KOPT-K1 (cell line): ENCODE data around the gene REXO2.

Source experiments
- H3K27ac ChIP-seq: fragments of 200-600 bp; sonication (generic); 2 replicates; pipeline ENCODE4 v1.5.1; 2016; ENCODE audit warnings: antibody characterized with exemption, mild to moderate bottlenecking, low read depth, low read length; ENCODE audit not compliant: poor library complexity, severe bottlenecking
- H3K36me3 ChIP-seq: fragments of 200-600 bp; sonication (generic); 2 replicates; pipeline ENCODE4 v1.5.1; 2017; ENCODE audit warnings: antibody characterized with exemption, mild to moderate bottlenecking, low read length, moderate library complexity; ENCODE audit not compliant: insufficient read depth
- H3K9me3 ChIP-seq: fragments of 200-600 bp; sonication (generic); 2 replicates; pipeline ENCODE4 v1.5.1; 2017; ENCODE audit warnings: antibody characterized with exemption, low read length, mild to moderate bottlenecking; ENCODE audit not compliant: insufficient read depth, poor library complexity, severe bottlenecking

REXO2 gene

DNA sequence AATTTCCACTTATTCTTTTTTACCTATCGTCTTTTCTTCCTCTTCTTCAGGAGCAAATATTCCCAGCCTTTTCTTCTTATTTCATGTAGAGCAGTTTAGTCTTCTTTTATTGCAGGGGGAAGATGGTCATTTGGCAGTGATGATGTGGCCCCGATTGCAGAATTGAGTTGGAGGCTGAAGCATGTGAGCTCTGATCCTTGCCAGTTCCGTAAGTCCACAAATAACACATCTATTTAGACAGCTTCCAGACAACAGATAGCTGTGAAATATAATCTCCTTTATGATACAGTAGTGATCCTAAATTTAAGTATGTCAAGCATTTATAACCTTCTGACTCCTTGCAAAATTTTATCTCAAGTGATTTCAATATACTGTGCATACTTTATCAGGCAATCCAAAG, 27.5 kb downstream of the REXO2 start:
- H3K36me3 ChIP-seq, result no peaks in the 10 kb centered on the region
- no peaks in the 10 kb centered on the region for H3K9me3 ChIP-seq
- no peak overlapping the region for H3K27ac ChIP-seq

DNA sequence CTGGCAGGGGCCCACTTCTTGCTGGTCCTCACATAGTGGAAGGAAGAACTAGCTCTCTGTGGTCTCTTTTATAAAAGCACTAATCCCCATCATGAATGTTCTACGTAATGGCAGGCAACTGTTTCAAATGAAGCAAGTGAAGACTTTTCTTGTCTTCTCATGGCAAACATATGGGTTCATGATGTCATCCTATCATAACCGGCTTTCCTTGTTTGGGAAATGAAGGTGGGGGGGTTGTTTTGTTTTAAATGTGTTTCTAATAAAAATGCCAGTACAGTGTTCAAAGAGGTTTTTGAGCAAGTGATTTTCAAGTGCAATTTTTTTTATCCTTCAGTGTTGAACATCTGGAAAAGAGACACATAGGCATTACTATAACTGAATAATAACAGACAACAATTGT, 33.4 kb downstream of the REXO2 start:
- H3K27ac ChIP-seq, result no peak overlapping the region
- H3K9me3 ChIP-seq, result no peaks in the 10 kb centered on the region
- H3K36me3 ChIP-seq, result no peaks in the 10 kb centered on the region

DNA sequence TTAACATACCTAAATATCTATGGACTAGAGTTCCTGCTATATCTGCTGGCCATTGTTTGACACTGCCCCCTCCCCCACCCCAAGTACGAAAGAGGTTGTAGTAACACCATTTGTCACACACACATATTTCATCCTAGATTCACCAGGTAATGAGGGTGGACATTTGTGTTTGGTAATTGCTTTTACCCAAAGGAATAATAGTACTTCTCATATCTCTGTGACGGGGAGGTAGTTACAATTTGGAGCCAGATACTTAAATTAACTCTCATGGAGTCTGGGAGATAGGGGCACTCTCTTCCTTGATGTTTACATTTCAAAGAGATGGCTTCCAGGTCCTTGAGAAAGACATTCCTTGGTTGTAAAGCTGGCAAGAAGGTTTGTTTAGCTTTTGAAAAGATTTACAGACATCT, 38.7 kb downstream of the REXO2 start:
- Histone ChIP-seq H3K9me3 (no peaks in the 10 kb centered on the region), H3K27ac (no peak overlapping the region), H3K36me3 (no peaks in the 10 kb centered on the region)

DNA sequence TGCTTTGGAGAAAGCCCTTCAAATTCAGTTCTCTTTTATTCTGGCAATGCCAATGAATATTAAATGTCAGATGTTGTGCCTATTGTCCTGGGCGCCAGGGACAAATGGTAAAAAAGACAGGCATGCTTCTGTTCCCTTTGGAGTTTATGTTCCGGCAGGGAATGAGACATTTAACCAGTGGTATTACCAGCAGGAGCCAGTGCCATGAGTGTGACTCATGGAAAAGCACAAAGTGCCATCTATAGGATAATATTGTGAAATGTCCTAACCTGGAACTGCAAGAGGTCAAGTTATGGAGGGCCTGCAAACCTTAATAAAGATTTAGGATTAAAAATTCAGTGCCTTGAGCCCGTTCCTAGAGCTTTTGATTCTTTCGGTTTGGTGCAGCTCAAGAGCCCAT, 39.5 kb downstream of the REXO2 start:
- Histone ChIP-seq H3K27ac (no peak overlapping the region), H3K9me3 (no peaks in the 10 kb centered on the region), H3K36me3 (no peaks in the 10 kb centered on the region)

DNA sequence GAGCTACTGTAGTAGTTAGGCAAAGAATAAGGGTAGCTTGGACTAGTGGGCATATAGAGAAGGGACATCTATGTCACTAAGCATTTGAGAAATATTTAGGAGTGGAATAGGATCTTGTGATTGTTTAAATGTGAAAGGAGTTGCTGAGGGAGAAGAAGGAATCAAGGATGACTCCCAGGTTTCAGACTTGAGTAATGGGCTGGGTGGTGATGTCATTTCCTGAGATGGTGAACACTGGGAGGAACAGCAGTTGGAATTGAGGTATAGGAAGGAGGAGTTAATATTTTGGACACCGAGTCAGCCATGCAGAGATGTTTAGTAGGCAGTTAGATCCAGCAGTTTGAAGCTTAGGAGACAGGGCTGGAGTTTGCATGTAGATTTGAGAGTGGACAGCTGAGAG, 40.1 kb downstream of the REXO2 start:
- Histone ChIP-seq H3K27ac (no peak overlapping the region), H3K36me3 (no peaks in the 10 kb centered on the region), H3K9me3 (no peaks in the 10 kb centered on the region)

DNA sequence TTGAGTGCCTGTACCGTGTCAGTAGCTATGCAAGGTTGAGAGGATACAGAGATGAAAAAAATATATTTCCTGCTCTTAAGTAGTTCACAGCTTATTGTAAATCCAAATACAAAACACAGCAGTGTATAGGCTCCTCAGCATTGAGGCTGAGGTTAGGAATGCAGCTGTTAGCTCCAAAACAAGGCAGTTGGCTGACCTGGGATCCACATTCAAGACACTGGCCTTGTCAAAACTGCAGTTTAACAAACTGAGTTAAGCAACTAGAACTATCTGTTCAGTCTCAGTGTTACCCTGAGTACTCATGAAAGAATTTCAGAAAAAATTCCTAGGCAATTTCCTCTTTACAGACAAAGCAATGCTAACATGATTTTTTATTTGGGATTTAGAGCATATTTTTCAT, 42.8 kb downstream of the REXO2 start:
- no peaks in the 10 kb centered on the region for H3K36me3 ChIP-seq
- no peaks in the 10 kb centered on the region for H3K9me3 ChIP-seq
- no peak overlapping the region for H3K27ac ChIP-seq

DNA sequence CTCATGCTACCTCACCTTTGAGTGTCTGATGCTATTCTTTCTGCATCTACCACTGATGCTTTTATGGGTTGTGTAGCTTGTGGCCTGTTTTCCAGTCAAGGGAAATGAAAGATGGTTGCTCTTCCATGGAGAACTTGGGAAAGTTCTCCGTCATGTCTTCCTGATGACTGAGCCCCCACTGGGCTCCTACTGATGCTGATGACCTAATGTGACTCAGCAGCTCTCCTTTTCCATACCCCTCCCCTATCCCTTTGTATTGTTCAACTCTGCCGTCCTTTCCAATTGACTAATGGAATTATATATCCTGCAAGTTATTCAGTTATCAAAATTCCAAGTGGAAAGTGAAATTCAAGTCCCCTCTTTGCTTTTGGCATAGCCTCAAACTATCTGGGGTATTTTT, 44.7 kb downstream of the REXO2 start:
- H3K9me3 ChIP-seq, result no peaks in the 10 kb centered on the region
- H3K27ac ChIP-seq, result no peak overlapping the region
- H3K36me3 ChIP-seq, result no peaks in the 10 kb centered on the region

DNA sequence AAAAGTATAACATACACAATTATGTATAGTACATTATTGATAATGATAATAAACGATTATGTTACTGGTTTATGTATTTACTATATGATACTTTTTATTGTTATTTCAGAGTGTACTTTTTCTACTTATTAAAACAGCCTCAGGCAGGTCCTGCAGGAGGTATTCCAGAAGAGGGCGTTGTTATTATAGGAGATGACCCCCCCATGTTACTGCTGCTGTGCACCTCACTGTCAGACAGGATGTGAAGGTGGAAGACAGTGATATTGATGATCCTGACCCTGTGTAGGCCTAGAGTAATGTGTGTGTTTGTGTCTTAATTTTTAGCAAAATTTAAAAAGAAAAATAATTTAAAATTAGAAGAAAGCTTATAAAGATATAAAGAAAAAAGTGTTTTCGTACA, 57.6 kb downstream of the REXO2 start:
- no peaks in the 10 kb centered on the region for H3K36me3 ChIP-seq
- no peak overlapping the region for H3K27ac ChIP-seq
- H3K9me3 ChIP-seq, result no peaks in the 10 kb centered on the region

DNA sequence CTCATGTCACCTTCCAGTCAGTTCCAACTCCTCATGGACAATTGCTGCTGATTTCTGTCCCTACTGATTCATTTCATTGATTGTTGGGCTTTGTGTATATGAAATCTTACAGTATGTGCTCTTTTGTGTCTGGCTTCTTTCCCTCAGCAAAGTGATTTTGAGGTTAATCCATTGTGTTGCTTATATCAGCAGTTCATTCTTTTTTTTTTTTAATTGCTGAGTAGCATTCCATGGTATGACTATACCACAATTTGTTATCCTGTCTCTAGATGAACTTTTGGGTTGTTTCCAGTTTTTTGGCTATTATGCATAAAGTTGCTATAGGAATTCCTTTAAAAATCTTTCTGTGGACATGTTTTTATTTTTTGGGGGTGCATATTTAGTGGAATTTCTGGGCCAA, 60.5 kb downstream of the REXO2 start:
- Histone ChIP-seq H3K9me3 (no peaks in the 10 kb centered on the region), H3K27ac (no peak overlapping the region), H3K36me3 (no peaks in the 10 kb centered on the region)
